ENCODE data around the gene DOCK11. TPM values are rescaled to one million over a fixed set of nuclear protein-coding genes. Genes with fewer than 3 reads are reported as not detected.

Gene DOCK11
- total and polyA plus RNA-seq, 9 of the 15 experiments (the other 6 are each of a cell fraction or from before 2014, with no cell fraction given) = 41.8 to 77.8 (median 50.9) TPM

GRCh38 chrX:118726887-118727685 lies 231.5 kb downstream of the DOCK11 start, which contains the start of gene IL13RA1 (continued):
- TF ChIP-seq NFE2L1 (tag; IDR thresholded peaks at IDR 0.05; ENCODE audit: borderline replicate concordance, low read depth) (no peak), NR2C2 (CRISPR knock-in tag; IDR thresholded peaks at IDR 0.05) (no peak), NR2C2 (tag; IDR thresholded peaks at IDR 0.05) (peak; percentile 57; the same call in 1 of the 2 replicates), KLF13 (tag; IDR thresholded peaks at IDR 0.05; ENCODE audit: borderline replicate concordance, low read depth) (0 out of 2 replicates have a peak, but pooled peaks have one; percentile 42), CXXC5 (CRISPR knock-in tag; IDR thresholded peaks at IDR 0.05) (peak; percentile 79; the same call in 1 of the 2 replicates), MAZ (CRISPR knock-in tag; conservative IDR thresholded peaks at IDR 0.05 in 1 of 2, IDR thresholded peaks at IDR 0.05 in 1 of 2) (peak; percentile 49 to 58), MYC (IDR thresholded peaks at IDR 0.05; ENCODE audit: low read depth, low read length) (peak; percentile 43; the same call in 1 of the 2 replicates), MYC (CRISPR knock-in tag; IDR thresholded peaks at IDR 0.05; ENCODE audit: borderline replicate concordance, low read depth) (no peak), PHF8 (IDR thresholded peaks at IDR 0.05; ENCODE audit: borderline replicate concordance, low read length) (0 out of 2 replicates have a peak, but pooled peaks have one; percentile 20), ZNF584 (CRISPR knock-in tag; IDR thresholded peaks at IDR 0.05; ENCODE audit: low read depth) (no peak), ZFX (CRISPR knock-in tag; IDR thresholded peaks at IDR 0.05) (peak; percentile 60), GMEB1 (CRISPR knock-in tag; IDR thresholded peaks at IDR 0.05) (peak; percentile 22; the same call in 1 of the 2 replicates), ZNF444 (CRISPR knock-in tag; IDR thresholded peaks at IDR 0.05) (no peak), ZBTB11 (CRISPR knock-in tag; IDR thresholded peaks at IDR 0.05) (0 out of 6 replicates have a peak, but pooled peaks of 1 of the 3 experiments have one; percentile 34), CBFA2T3 (IDR thresholded peaks at IDR 0.05) (peak; percentile 44; the same call in 1 of the 2 replicates), NR2F6 (CRISPR knock-in tag; IDR thresholded peaks at IDR 0.05) (no peak), CEBPZ (IDR thresholded peaks at IDR 0.05; ENCODE audit: borderline replicate concordance, low read depth, low read length) (no peak)
